Neural progenitor cell (in vitro differentiated cells): Measurements from ENCODE around the gene LPCAT3. TPM values are rescaled to one million over a fixed set of nuclear protein-coding genes. Genes with fewer than 3 reads are reported as not detected.

ENCODE experiments used
- DNase-seq: peaks from one replicate; pipeline ENCODE4 v3.0.0-alpha.2; 2016; ENCODE audit warnings: low spot score
- H2AFZ ChIP-seq: fragments of 200-600 bp; sonication (generic); replicated peaks from 2 replicates; pipeline ENCODE4 v1.6.1; 2016; ENCODE audit warnings: antibody characterized with exemption
- H3F3A ChIP-seq: fragments of 200-600 bp; sonication (generic); 2 replicates; pipeline ENCODE4 v1.6.1; 2016; ENCODE audit warnings: antibody characterized with exemption, low read depth
- H3K27ac ChIP-seq: fragments of 200-600 bp; sonication (generic); 2 replicates; pipeline ENCODE4 v1.5.1; 2016; ENCODE audit warnings: mild to moderate bottlenecking
- H3K27me3 ChIP-seq: fragments of 200-600 bp; sonication (generic); 2 replicates; pipeline ENCODE4 v1.6.1; 2016; ENCODE audit warnings: mild to moderate bottlenecking, moderate library complexity
- H3K36me3 ChIP-seq: fragments of 200-600 bp; sonication (generic); 2 replicates; pipeline ENCODE4 v1.5.1; 2016
- H3K4me1 ChIP-seq: fragments of 200-600 bp; sonication (generic); 2 replicates; pipeline ENCODE4 v1.6.1; 2016; ENCODE audit warnings: mixed run types
- H3K4me2 ChIP-seq: fragments of 200-600 bp; sonication (generic); 2 replicates; pipeline ENCODE4 v1.6.1; 2016
- H3K4me3 ChIP-seq: fragments of 200-600 bp; sonication (generic); 2 replicates; pipeline ENCODE4 v1.5.1; 2016
- H3K79me2 ChIP-seq: fragments of 200-600 bp; sonication (generic); 2 replicates; pipeline ENCODE4 v1.6.1; 2016; ENCODE audit warnings: low read depth
- H3K9ac ChIP-seq: fragments of 200-600 bp; sonication (generic); 2 replicates; pipeline ENCODE4 v1.6.1; 2016
- H3K9me3 ChIP-seq: fragments of 200-600 bp; sonication (generic); 2 replicates; pipeline ENCODE4 v1.5.1; 2016; ENCODE audit warnings: low read depth
- H4K20me1 ChIP-seq: fragments of 200-600 bp; sonication (generic); 2 replicates; pipeline ENCODE4 v1.6.1; 2016; ENCODE audit warnings: low read depth
- H3K27ac Mint-ChIP-seq: 3 replicates; pipeline ENCODE4 v1.8.0; 2021; ENCODE audit warnings: mixed read lengths
- H3K27me3 Mint-ChIP-seq: 2 replicates; pipeline ENCODE4 v1.8.0; 2022; ENCODE audit warnings: low read depth, mild to moderate bottlenecking, inconsistent platforms, moderate library complexity, mixed read lengths; ENCODE audit not compliant: insufficient read depth
- H3K36me3 Mint-ChIP-seq: 3 replicates; pipeline ENCODE4 v1.8.0; 2021; ENCODE audit warnings: mixed read lengths
- H3K4me1 Mint-ChIP-seq: 3 replicates; pipeline ENCODE4 v1.8.0; 2021; ENCODE audit warnings: mixed read lengths
- H3K4me3 Mint-ChIP-seq: 3 replicates; pipeline ENCODE4 v1.8.0; 2021; ENCODE audit warnings: mild to moderate bottlenecking, moderate library complexity, mixed read lengths
- H3K9me3 Mint-ChIP-seq: 3 replicates; pipeline ENCODE4 v1.8.0; 2020; ENCODE audit warnings: mixed read lengths
- CTCF ChIP-seq: fragments of 200-600 bp; sonication (generic); IDR thresholded peaks from 2 replicates; pipeline ENCODE4 v1.5.1; 2017; ENCODE audit warnings: antibody characterized with exemption, mild to moderate bottlenecking
- EZH2 ChIP-seq: fragments of 200-600 bp; sonication (generic); IDR thresholded peaks from 2 replicates; pipeline ENCODE4 v1.6.1; 2017; ENCODE audit warnings: antibody characterized with exemption, mild to moderate bottlenecking, moderate library complexity
- EZH2phosphoT487 ChIP-seq: fragments of 200-600 bp; sonication (generic); IDR thresholded peaks from 2 replicates; pipeline ENCODE4 v1.6.1; 2017; ENCODE audit warnings: antibody characterized with exemption
- total RNA-seq: library from RNA; depleted of rRNA; stranded (reverse); fragments of >200 nt; gene quantifications from 2 replicates; pipeline ENCODE4 v1.2.3, GENCODE V29; 2015; ENCODE audit warnings: low replicate concordance

LPCAT3 gene
- total RNA-seq, 1 donor from 2014 or later: 18.1 TPM

GRCh38 chr12:6970096-6970527 lies 48.2 kb downstream of the LPCAT3 start:
- Mint-ChIP-seq H3K27me3 (peaks cover 7% of the 10 kb centered on the region), H3K4me3 (peak overlapping the region; percentile 100), H3K36me3 (peaks cover 18% of the 10 kb centered on the region), H3K27ac (peak overlapping the region; percentile 66), H3K9me3 (no peaks in the 10 kb centered on the region), H3K4me1 (peaks cover 34% of the 10 kb centered on the region)
- H3K4me3 ChIP-seq: peak overlapping the region; percentile 96
- H3K4me1 ChIP-seq: peaks cover 17% of the 10 kb centered on the region
- peaks cover 60% of the 10 kb centered on the region for H3K79me2 ChIP-seq
- DNase-seq: no peak
- peak overlapping the region; percentile 13 for H3K27ac ChIP-seq
- no peaks in the 10 kb centered on the region for H3K27me3 ChIP-seq
- H3K9ac ChIP-seq: peak overlapping the region; percentile 89
- H4K20me1 ChIP-seq: peaks cover 4% of the 10 kb centered on the region
- no peak for TF ChIP-seq CTCF
- TF ChIP-seq EZH2: no peak
- TF ChIP-seq EZH2phosphoT487: no peak
- no peaks in the 10 kb centered on the region for H3K36me3 ChIP-seq
- H3F3A ChIP-seq: peaks cover 47% of the 10 kb centered on the region
- no peaks in the 10 kb centered on the region for H3K9me3 ChIP-seq
- peak overlapping the region; percentile 60 for H2AFZ ChIP-seq
- H3K4me2 ChIP-seq: peak overlapping the region; percentile 99

- peaks cover 41% of the 10 kb centered on the region for H3K4me1 Mint-ChIP-seq
- H3K27me3 ChIP-seq: no peaks in the 10 kb centered on the region
- H3K9ac ChIP-seq: no peak overlapping the region
- no peak overlapping the region for H3K4me3 ChIP-seq
- H3K4me3 Mint-ChIP-seq: peak overlapping the region; percentile 100
- no peaks in the 10 kb centered on the region for H3K9me3 Mint-ChIP-seq
- peaks cover 4% of the 10 kb centered on the region for H4K20me1 ChIP-seq
- H3K27ac ChIP-seq: no peak overlapping the region
- peaks cover 19% of the 10 kb centered on the region for H3K36me3 Mint-ChIP-seq
- no peak overlapping the region for H3K4me2 ChIP-seq
- peaks cover 64% of the 10 kb centered on the region for H3F3A ChIP-seq
- H2AFZ ChIP-seq: no peak overlapping the region
- peaks cover 6% of the 10 kb centered on the region for H3K27me3 Mint-ChIP-seq
- no peak for DNase-seq
- H3K9me3 ChIP-seq: no peaks in the 10 kb centered on the region
- peaks cover 17% of the 10 kb centered on the region for H3K4me1 ChIP-seq
- peaks cover 56% of the 10 kb centered on the region for H3K79me2 ChIP-seq
- no peak overlapping the region for H3K27ac Mint-ChIP-seq
- TF ChIP-seq CTCF (no peak), EZH2 (no peak), EZH2phosphoT487 (no peak)
- no peaks in the 10 kb centered on the region for H3K36me3 ChIP-seq
Observed at GRCh38 chr12:6968426-6968825, 49.9 kb downstream of the LPCAT3 start.

GRCh38 chr12:6967651-6968100 lies 50.6 kb downstream of the LPCAT3 start:
- DNase-seq: no peak
- Histone ChIP-seq H3K79me2 (peaks cover 49% of the 10 kb centered on the region), H3K9me3 (no peaks in the 10 kb centered on the region), H3K4me3 (no peak overlapping the region), H3K4me1 (peaks cover 22% of the 10 kb centered on the region), H3K27me3 (no peaks in the 10 kb centered on the region), H3K9ac (no peak overlapping the region), H3K27ac (no peak overlapping the region), H3K36me3 (no peaks in the 10 kb centered on the region), H4K20me1 (peaks cover 4% of the 10 kb centered on the region), H3F3A (peaks cover 69% of the 10 kb centered on the region), H2AFZ (no peak overlapping the region), H3K4me2 (no peak overlapping the region)
- H3K27ac Mint-ChIP-seq: no peak overlapping the region
- peak overlapping the region; percentile 55 for H3K4me3 Mint-ChIP-seq
- no peaks in the 10 kb centered on the region for H3K9me3 Mint-ChIP-seq
- H3K36me3 Mint-ChIP-seq: peaks cover 19% of the 10 kb centered on the region
- peaks cover 6% of the 10 kb centered on the region for H3K27me3 Mint-ChIP-seq
- H3K4me1 Mint-ChIP-seq: peaks cover 41% of the 10 kb centered on the region
- TF ChIP-seq CTCF: no peak
- TF ChIP-seq EZH2phosphoT487: no peak
- TF ChIP-seq EZH2: no peak
